Measurements from ENCODE around the gene AIG1. TPM values are rescaled to one million over a fixed set of nuclear protein-coding genes. Genes with fewer than 3 reads are reported as not detected.

The AIG1 gene
- total and polyA plus RNA-seq, 2 of the 4 experiments (the other 2 are of a cell fraction) = 21.3 to 27.1 TPM

- no peak overlapping the region for H3K4me2 ChIP-seq (ENCODE audit: low read depth, low read length)
- H3K4ac ChIP-seq (ENCODE audit: low read depth, low read length) = no peak overlapping the region
- no peak overlapping the region for H4K91ac ChIP-seq (ENCODE audit: insufficient read depth, low read depth, low read length)
- H3K23ac ChIP-seq (ENCODE audit: low read depth, low read length) = no peak overlapping the region
- no peak overlapping the region for H2AK9ac ChIP-seq (replicated peaks; ENCODE audit: low read depth, low read length, poor library complexity)
- no peak overlapping the region for H2BK15ac ChIP-seq (ENCODE audit: low read depth, low read length)
- no peaks in the 10 kb centered on the region; the same call in 1 of the 2 replicates for H3K9me3 ChIP-seq (ENCODE audit: control insufficient read depth, insufficient read depth, low read length)
- no peak overlapping the region for H2AK5ac ChIP-seq (ENCODE audit: low read depth, low read length)
- in situ Hi-C loops (cut with MboI; ENCODE audit: low sequenced_read_pairs) = no loop called here
- TF ChIP-seq ELK1 (IDR thresholded peaks at IDR 0.05; ENCODE audit: borderline replicate concordance, low read depth, low read length) = no peak
- DNase-seq = no peak
- WGBS, 2 experiments (ENCODE audit: extremely low coverage in 2 of 2, insufficient read length in 1 of 2) = 100% methylated on average over 1 of the region's 2 CpGs; no CpG with 5 or more reads in 1 of the 2 experiments
- H3K9me1 ChIP-seq (ENCODE audit: insufficient read depth, low read length) = no peaks in the 10 kb centered on the region
- H4K20me1 ChIP-seq (ENCODE audit: insufficient read depth, low read length) = no peaks in the 10 kb centered on the region
- no peak overlapping the region for H4K8ac ChIP-seq (ENCODE audit: low read depth in 2 of 2, low read length in 2 of 2)
- H2BK120ac ChIP-seq (ENCODE audit: low read depth, low read length) = no peak overlapping the region
- H2BK5ac ChIP-seq (ENCODE audit: low read depth, low read length, poor library complexity, severe bottlenecking) = no peak overlapping the region
- H3K27ac ChIP-seq (ENCODE audit: insufficient read depth, low read length) = no peak overlapping the region
- H3K79me1 ChIP-seq (ENCODE audit: low read depth in 1 of 2, low read length in 2 of 2) = no peaks in the 10 kb centered on the region; a peak in 1 of 4 replicates
- ChIA-PET POLR2A (ENCODE audit: unreplicated experiment) (no interaction called here), CTCF (interaction anchor here (2.4 kb wide), 1 partner anchor 9 kb away, joined by 8 read pairs; no protein-coding TSS in a partner anchor)
- no peaks in the 10 kb centered on the region for H3K27me3 ChIP-seq (ENCODE audit: control insufficient read depth, insufficient read depth, low read length)
- intact Hi-C loops (cut with micrococcal nuclease) = no loop called here
- no peaks in the 10 kb centered on the region for H3K36me3 ChIP-seq (ENCODE audit: control insufficient read depth, insufficient read depth, low read length)
- dilution Hi-C loops (cut with HindIII; ENCODE audit: low sequenced_read_pairs, unreplicated experiment) = no loop called here
- H3K56ac ChIP-seq (ENCODE audit: extremely low read depth, insufficient read depth, low read length) = no peak overlapping the region
- H3K9ac ChIP-seq (ENCODE audit: low read depth, low read length) = no peak overlapping the region
- H2AFZ ChIP-seq (replicated peaks; ENCODE audit: low read length, poor library complexity) = no peak overlapping the region
- no peak overlapping the region for H2BK20ac ChIP-seq (ENCODE audit: low read depth, low read length)
- H3K4me3 ChIP-seq (ENCODE audit: insufficient read depth, low read depth, low read length) = no peak overlapping the region
- no peak for ATAC-seq (ENCODE audit: low read depth)
- H3K4me1 ChIP-seq (ENCODE audit: control insufficient read depth, insufficient read depth, low read length) = peaks cover 2% of the 10 kb centered on the region; the same call in 1 of the 2 replicates
- no peak overlapping the region for H3K18ac ChIP-seq (ENCODE audit: low read depth, low read length)
- no TSS peak for BruUV-seq (replicated peaks)
- H3K14ac ChIP-seq (replicated peaks; ENCODE audit: low read depth, low read length) = no peak overlapping the region
- no peak overlapping the region for H4K5ac ChIP-seq (ENCODE audit: low read depth, low read length)
These were observed 124.6 kb downstream of the AIG1 start for GRCh38 chr6:143185288-143185687.
